Lower leg skin (tissue), 4 donors: ENCODE measurements around the gene PSMD13. TPM values are rescaled to one million over a fixed set of nuclear protein-coding genes. Genes with fewer than 3 reads are reported as not detected.
A peak's percentile ranks its signal among the peaks of the same experiment; 100 is the strongest.

Experiments
- DNase-seq, 2 donors: peaks; one replicate each; pipeline ENCODE4 v3.0.0-alpha.2; 2019; ENCODE audit warnings: low spot score in 2 of 2
- H3K4me3 ChIP-seq: fragments of 200-600 bp; sonication (generic); 2 replicates; pipeline ENCODE4 v1.5.1; 2017; ENCODE audit warnings: mild to moderate bottlenecking, low read depth; ENCODE audit not compliant: poor library complexity, severe bottlenecking
- POLR2A ChIP-seq, 2 donors: fragments of 450-650 bp; IDR thresholded peaks; one replicate each; pipeline ENCODE4 v1.6.1; 2016 to 2017; ENCODE audit warnings: antibody characterized with exemption in 2 of 2, mild to moderate bottlenecking in 1 of 2, moderate library complexity in 1 of 2
- WGBS, 2 donors: methylation state at CpG; one replicate each; pipeline ENCODE4 v1.1.5; 2018; 5-methylcytosine and 5-hydroxymethylcytosine counted together
- intact Hi-C: fragments of 100-400 bp; cut with DNase I; formaldehyde crosslinking; loops from one replicate; pipeline ENCODE4 v1.15.0; 2023; ENCODE audit warnings: low total_unique reads
- total RNA-seq, 4 donors: library from RNA; depleted of rRNA; stranded (reverse); fragments of >200 nt; gene quantifications; one replicate each; pipeline ENCODE4 v1.1.0, GENCODE V29; 2016
- TF ChIP-seq, protein P1 (sequence below), 3 donors: fragments of 450-650 bp; IDR thresholded peaks; one replicate each; pipeline ENCODE4 v1.5.1; 2016; ENCODE audit warnings: antibody characterized with exemption in 3 of 3, mild to moderate bottlenecking in 3 of 3, moderate library complexity in 2 of 3

The PSMD13 gene
- total RNA-seq, 4 donors from 2014 or later, result 65.1 to 115 (median 90.8) TPM

DNA sequence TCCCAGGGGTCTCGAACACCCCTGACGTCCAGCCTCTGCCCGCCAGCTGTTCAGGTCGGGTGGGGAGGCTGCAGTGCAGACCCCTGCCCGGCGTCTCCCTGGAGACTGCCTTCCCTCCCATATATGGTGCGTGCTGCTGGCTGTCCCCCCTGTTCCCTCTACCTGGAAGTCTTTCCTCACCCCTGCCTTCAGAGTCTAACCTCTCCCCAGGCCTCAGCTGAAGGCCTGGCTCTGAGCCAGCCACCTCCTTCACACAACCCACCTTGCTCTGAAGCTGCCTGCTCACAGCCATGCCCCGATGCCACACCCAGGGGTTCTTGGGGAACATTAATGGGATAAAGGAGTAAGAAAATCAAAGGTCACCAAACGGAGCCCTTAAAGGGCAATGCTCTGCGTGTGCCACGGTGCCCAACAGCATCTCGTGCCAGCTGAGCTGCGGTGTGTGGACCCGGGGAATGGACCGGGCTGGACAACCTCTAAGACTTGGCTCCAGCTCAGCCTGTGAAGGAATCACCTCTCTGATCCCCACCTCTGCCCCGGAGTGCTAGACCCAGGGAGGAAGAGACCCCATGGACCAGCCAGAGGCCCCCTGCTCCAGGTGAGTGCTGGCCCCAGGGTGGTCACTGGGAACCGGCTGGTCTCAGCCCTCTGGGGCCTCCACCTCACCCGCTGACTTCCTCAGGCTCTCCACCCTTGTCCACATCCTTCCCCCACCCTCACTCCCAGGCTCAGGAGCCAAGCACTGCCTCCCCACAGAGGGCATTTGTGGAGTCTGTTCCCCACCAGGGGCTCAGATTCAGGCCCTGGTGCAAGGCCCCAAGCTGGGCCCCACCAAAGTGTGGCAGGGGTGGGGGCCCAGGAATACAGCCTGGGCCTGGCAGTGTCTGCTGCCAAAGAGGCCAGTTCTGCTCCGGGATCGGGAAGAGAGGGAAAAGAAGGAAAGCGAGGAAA is 41.5 kb downstream of the PSMD13 start, which contains the start of gene NLRP6:
Gene NLRP6, plus strand, starts transcription at position 407 of the 951 bp plus-strand sequence. Its CDS starts 163 bp downstream, at position 570.
- intact Hi-C loops, result no loop called here
- WGBS, 2 donors, result 74 to 75% methylated on average over 21 of the region's 21 CpGs
- H3K4me3 ChIP-seq, result no peak within 1 kb of the TSS
- peak in 1 of 2 donors; percentile 79 for DNase-seq
- TF ChIP-seq, protein P1, sequence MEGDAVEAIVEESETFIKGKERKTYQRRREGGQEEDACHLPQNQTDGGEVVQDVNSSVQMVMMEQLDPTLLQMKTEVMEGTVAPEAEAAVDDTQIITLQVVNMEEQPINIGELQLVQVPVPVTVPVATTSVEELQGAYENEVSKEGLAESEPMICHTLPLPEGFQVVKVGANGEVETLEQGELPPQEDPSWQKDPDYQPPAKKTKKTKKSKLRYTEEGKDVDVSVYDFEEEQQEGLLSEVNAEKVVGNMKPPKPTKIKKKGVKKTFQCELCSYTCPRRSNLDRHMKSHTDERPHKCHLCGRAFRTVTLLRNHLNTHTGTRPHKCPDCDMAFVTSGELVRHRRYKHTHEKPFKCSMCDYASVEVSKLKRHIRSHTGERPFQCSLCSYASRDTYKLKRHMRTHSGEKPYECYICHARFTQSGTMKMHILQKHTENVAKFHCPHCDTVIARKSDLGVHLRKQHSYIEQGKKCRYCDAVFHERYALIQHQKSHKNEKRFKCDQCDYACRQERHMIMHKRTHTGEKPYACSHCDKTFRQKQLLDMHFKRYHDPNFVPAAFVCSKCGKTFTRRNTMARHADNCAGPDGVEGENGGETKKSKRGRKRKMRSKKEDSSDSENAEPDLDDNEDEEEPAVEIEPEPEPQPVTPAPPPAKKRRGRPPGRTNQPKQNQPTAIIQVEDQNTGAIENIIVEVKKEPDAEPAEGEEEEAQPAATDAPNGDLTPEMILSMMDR (IDR thresholded peaks at IDR 0.05), result no peak
- TF ChIP-seq POLR2A (IDR thresholded peaks at IDR 0.05), result no peak

DNA sequence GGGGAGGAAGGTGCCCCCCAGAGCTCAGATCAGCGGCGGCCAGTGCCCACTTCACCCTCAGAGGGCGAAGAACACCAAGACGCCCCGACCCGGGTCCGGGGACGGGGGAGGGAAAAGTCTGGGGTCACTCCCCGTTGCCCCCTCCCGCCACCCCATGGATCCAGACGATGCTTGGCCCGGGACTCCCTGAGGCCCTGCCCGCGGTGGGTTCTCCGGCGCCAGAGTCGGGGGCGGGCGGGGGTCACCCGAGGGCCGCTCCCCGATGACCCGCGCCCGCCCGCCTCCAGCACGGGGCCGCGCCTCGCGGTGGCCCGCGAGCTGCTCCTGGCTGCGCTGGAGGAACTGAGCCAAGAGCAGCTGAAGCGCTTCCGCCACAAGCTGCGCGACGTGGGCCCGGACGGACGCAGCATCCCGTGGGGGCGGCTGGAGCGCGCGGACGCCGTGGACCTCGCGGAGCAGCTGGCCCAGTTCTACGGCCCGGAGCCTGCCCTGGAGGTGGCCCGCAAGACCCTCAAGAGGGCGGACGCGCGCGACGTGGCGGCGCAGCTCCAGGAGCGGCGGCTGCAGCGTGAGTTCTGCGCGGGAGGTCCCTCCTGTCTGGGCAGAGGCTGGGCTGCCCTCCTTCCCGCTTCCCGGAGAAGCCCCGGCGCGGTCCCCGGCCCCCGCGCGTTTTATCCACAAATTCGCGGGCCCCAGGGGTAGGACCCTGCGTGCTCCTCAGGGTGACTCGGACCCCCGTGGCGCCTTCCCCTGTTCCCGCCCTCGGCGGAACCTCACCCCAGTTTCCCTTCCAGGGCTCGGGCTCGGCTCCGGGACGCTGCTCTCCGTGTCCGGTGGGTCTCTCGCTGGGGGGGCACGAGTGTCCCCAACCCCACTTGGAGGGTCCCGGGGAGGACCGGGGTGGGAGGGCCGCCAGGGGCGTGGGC is 42.5 kb downstream of the PSMD13 start:
- TF ChIP-seq, protein P1 (IDR thresholded peaks at IDR 0.05), result no peak
- no peak for TF ChIP-seq POLR2A (IDR thresholded peaks at IDR 0.05)
- DNase-seq, result peak in 1 of 2 donors; percentile 85
- intact Hi-C loops, result no loop called here
- 13 to 35% methylated on average over 7 to 92 of the region's 97 CpGs for WGBS, 2 donors
- H3K4me3 ChIP-seq, result no peak overlapping the region

DNA sequence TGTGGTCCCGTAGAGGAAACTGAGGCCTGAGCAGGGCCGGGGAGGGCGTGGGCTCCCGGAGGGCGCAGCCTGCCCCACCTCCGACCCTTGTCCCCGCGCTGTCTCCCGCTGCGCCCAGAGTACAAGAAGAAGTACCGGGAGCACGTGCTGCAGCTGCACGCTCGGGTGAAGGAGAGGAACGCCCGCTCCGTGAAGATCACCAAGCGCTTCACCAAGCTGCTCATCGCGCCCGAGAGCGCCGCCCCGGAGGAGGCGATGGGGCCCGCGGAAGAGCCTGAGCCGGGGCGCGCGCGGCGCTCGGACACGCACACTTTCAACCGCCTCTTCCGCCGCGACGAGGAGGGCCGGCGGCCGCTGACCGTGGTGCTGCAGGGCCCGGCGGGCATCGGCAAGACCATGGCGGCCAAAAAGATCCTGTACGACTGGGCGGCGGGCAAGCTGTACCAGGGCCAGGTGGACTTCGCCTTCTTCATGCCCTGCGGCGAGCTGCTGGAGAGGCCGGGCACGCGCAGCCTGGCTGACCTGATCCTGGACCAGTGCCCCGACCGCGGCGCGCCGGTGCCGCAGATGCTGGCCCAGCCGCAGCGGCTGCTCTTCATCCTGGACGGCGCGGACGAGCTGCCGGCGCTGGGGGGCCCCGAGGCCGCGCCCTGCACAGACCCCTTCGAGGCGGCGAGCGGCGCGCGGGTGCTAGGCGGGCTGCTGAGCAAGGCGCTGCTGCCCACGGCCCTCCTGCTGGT is 43.4 kb downstream of the PSMD13 start:
- TF ChIP-seq POLR2A (IDR thresholded peaks at IDR 0.05), result no peak
- TF ChIP-seq, protein P1 (IDR thresholded peaks at IDR 0.05), result no peak
- WGBS, 2 donors, result 1% methylated on average over 39 to 43 of the region's 85 CpGs
- peak in 1 of 2 donors; percentile 84 for DNase-seq
- intact Hi-C loops, result no loop called here
- H3K4me3 ChIP-seq, result no peak overlapping the region

DNA sequence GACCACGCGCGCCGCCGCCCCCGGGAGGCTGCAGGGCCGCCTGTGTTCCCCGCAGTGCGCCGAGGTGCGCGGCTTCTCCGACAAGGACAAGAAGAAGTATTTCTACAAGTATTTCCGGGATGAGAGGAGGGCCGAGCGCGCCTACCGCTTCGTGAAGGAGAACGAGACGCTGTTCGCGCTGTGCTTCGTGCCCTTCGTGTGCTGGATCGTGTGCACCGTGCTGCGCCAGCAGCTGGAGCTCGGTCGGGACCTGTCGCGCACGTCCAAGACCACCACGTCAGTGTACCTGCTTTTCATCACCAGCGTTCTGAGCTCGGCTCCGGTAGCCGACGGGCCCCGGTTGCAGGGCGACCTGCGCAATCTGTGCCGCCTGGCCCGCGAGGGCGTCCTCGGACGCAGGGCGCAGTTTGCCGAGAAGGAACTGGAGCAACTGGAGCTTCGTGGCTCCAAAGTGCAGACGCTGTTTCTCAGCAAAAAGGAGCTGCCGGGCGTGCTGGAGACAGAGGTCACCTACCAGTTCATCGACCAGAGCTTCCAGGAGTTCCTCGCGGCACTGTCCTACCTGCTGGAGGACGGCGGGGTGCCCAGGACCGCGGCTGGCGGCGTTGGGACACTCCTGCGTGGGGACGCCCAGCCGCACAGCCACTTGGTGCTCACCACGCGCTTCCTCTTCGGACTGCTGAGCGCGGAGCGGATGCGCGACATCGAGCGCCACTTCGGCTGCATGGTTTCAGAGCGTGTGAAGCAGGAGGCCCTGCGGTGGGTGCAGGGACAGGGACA is 44.1 kb downstream of the PSMD13 start:
- intact Hi-C loops, result no loop called here
- peak in 1 of 2 donors; percentile 81 for DNase-seq

More for the DNA sequence above, 44.1 kb downstream of the PSMD13 start:
- no peak overlapping the region for H3K4me3 ChIP-seq
- WGBS, 2 donors, result 6 to 11% methylated on average over 22 to 36 of the region's 79 CpGs
- no peak for TF ChIP-seq POLR2A (IDR thresholded peaks at IDR 0.05)
- TF ChIP-seq, protein P1 (IDR thresholded peaks at IDR 0.05), result no peak
